Measurements from ENCODE around the gene AP5M1. TPM values are rescaled to one million over a fixed set of nuclear protein-coding genes. Genes with fewer than 3 reads are reported as not detected.
A peak's percentile ranks its signal among the peaks of the same experiment; 100 is the strongest.

Gene AP5M1
- total RNA-seq, 1 donor from 2014 or later = 79.1 TPM

GRCh38 chr14:57345106-57345505, 76.3 kb downstream of the AP5M1 start:
- Mint-ChIP-seq H3K27me3 (ENCODE audit: insufficient read depth, low read depth) (peaks cover 5% of the 10 kb centered on the region), H3K4me3 (no peak overlapping the region), H3K27ac (no peak overlapping the region)

GRCh38 chr14:57346741-57347140, 78.0 kb downstream of the AP5M1 start:
- no peaks in the 10 kb centered on the region for H3K36me3 ChIP-seq
- no peaks in the 10 kb centered on the region for H3K27me3 ChIP-seq
- no peaks in the 10 kb centered on the region for H4K20me1 ChIP-seq (ENCODE audit: low read depth)
- no peak overlapping the region for H3K4me3 ChIP-seq
- peaks cover 22% of the 10 kb centered on the region for H3K4me1 ChIP-seq
- Mint-ChIP-seq H3K27ac (no peak overlapping the region), H3K4me1 (peaks cover 17% of the 10 kb centered on the region), H3K4me3 (no peak overlapping the region), H3K36me3 (peaks cover 1% of the 10 kb centered on the region), H3K27me3 (ENCODE audit: insufficient read depth, low read depth) (peaks cover 5% of the 10 kb centered on the region), H3K9me3 (peaks cover 7% of the 10 kb centered on the region)
- no peak overlapping the region for H3K27ac ChIP-seq
- no peak overlapping the region for H3K4me2 ChIP-seq
- peaks cover 10% of the 10 kb centered on the region for H3F3A ChIP-seq (ENCODE audit: low read depth)
- H2AFZ ChIP-seq (replicated peaks) = no peak overlapping the region
- TF ChIP-seq EZH2phosphoT487 (IDR thresholded peaks at IDR 0.05) = no peak
- TF ChIP-seq CTCF (IDR thresholded peaks at IDR 0.05) = no peak
- TF ChIP-seq EZH2 (IDR thresholded peaks at IDR 0.05) = no peak
- no peaks in the 10 kb centered on the region for H3K79me2 ChIP-seq (ENCODE audit: low read depth)
- H3K9ac ChIP-seq = no peak overlapping the region
- no peaks in the 10 kb centered on the region for H3K9me3 ChIP-seq (ENCODE audit: low read depth)
- no peak for DNase-seq (ENCODE audit: low spot score)

More at GRCh38 chr14:57345106-57345505, 76.3 kb downstream of the AP5M1 start:
- Histone ChIP-seq H3K4me2 (peak overlapping the region; percentile 8), H3K9me3 (ENCODE audit: low read depth) (no peaks in the 10 kb centered on the region), H3K27ac (no peak overlapping the region), H4K20me1 (ENCODE audit: low read depth) (no peaks in the 10 kb centered on the region), H3K4me1 (peaks cover 22% of the 10 kb centered on the region), H3K27me3 (no peaks in the 10 kb centered on the region), H3K4me3 (no peak overlapping the region), H3K79me2 (ENCODE audit: low read depth) (no peaks in the 10 kb centered on the region), H3F3A (ENCODE audit: low read depth) (peaks cover 10% of the 10 kb centered on the region), H3K36me3 (no peaks in the 10 kb centered on the region), H2AFZ (replicated peaks) (peak overlapping the region; percentile 52), H3K9ac (no peak overlapping the region)
- TF ChIP-seq EZH2 (IDR thresholded peaks at IDR 0.05) = no peak
- TF ChIP-seq EZH2phosphoT487 (IDR thresholded peaks at IDR 0.05) = no peak
- no peak for TF ChIP-seq CTCF (IDR thresholded peaks at IDR 0.05)
- DNase-seq (ENCODE audit: low spot score) = peak; percentile 48
- H3K36me3 Mint-ChIP-seq = peaks cover 1% of the 10 kb centered on the region
- H3K9me3 Mint-ChIP-seq = peaks cover 7% of the 10 kb centered on the region
- H3K4me1 Mint-ChIP-seq = peaks cover 17% of the 10 kb centered on the region

Other genes with a start within 250 kb of the AP5M1 start
- gene EXOC5, start 66 bp upstream of the AP5M1 start, total RNA-seq (ENCODE audit: low replicate concordance) = 153 and 252 TPM in 2 replicates
- gene NAA30, start 121.6 kb downstream of the AP5M1 start, total RNA-seq (ENCODE audit: low replicate concordance) = 29.2 and 53.8 TPM in 2 replicates
- gene CCDC198, start 224.9 kb downstream of the AP5M1 start, total RNA-seq (ENCODE audit: low replicate concordance) = not detected in 2 replicates

Measured in neural progenitor cell (in vitro differentiated cells).